Liver (tissue), 9 donors: ENCODE data around the gene PIGN. TPM values are rescaled to one million over a fixed set of nuclear protein-coding genes. Genes with fewer than 3 reads are reported as not detected.

Experiments
- DNase-seq: peaks from one replicate; pipeline ENCODE4 v3.0.0-alpha.2; 2017; ENCODE audit warnings: low spot score
- H3K27ac ChIP-seq, 2 donors: one replicate each; pipeline ENCODE4 v1.7.0; 2013; ENCODE audit warnings: inconsistent platforms in 2 of 2, low read length in 2 of 2, control low read depth in 1 of 2, low read depth in 1 of 2, mild to moderate bottlenecking in 1 of 2
- H3K27me3 ChIP-seq, 4 donors: one replicate each; pipeline versions ENCODE4 v1.6.1 to v1.7.0; 2013; ENCODE audit warnings: low read length in 3 of 4, inconsistent platforms in 1 of 4, mild to moderate bottlenecking in 1 of 4, moderate library complexity in 1 of 4; ENCODE audit not compliant: control insufficient read depth in 4 of 4, insufficient read depth in 4 of 4
- H3K36me3 ChIP-seq, 4 donors: one replicate each; pipeline versions ENCODE4 v1.6.1 to v1.7.0; 2013; ENCODE audit warnings: low read length in 3 of 4, mild to moderate bottlenecking in 3 of 4, low read depth in 1 of 4, moderate library complexity in 1 of 4; ENCODE audit not compliant: control insufficient read depth in 4 of 4, insufficient read depth in 3 of 4
- H3K4me1 ChIP-seq, 4 donors: one replicate each; pipeline versions ENCODE4 v1.6.1 to v1.7.0; 2013; ENCODE audit warnings: low read length in 3 of 4, mild to moderate bottlenecking in 3 of 4, moderate library complexity in 1 of 4; ENCODE audit not compliant: control insufficient read depth in 4 of 4, insufficient read depth in 4 of 4
- H3K4me3 ChIP-seq, 3 donors: one replicate each; pipeline versions ENCODE4 v1.6.1 to v1.7.0; 2013; ENCODE audit warnings: low read length in 3 of 3, control low read depth in 1 of 3, low read depth in 1 of 3, mild to moderate bottlenecking in 1 of 3
- H3K9ac ChIP-seq, 2 donors: one replicate each; pipeline ENCODE4 v1.7.0; 2013; ENCODE audit warnings: low read length in 2 of 2, mild to moderate bottlenecking in 2 of 2, moderate library complexity in 2 of 2, control low read depth in 1 of 2, low read depth in 1 of 2
- H3K9me3 ChIP-seq, 4 donors: one replicate each; pipeline versions ENCODE4 v1.6.1 to v1.7.0; 2013; ENCODE audit warnings: low read length in 3 of 4; ENCODE audit not compliant: control insufficient read depth in 4 of 4
- CTCF ChIP-seq: fragments of 150-350 bp; IDR thresholded peaks from 2 replicates; pipeline ENCODE4 v1.5.1; 2017; ENCODE audit warnings: improper control_type of control experiment, low read depth, low read length; ENCODE audit not compliant: missing input control
- EGR1 ChIP-seq, 2 donors: IDR thresholded peaks; 2 replicates each; pipeline ENCODE4 v1.6.1; 2016 to 2018; ENCODE audit warnings: antibody characterized with exemption in 2 of 2, low read depth in 2 of 2
- FOXA1 ChIP-seq: IDR thresholded peaks from 2 replicates; pipeline ENCODE4 v1.6.1; 2016; ENCODE audit warnings: antibody characterized with exemption
- GABPA ChIP-seq, 2 donors: IDR thresholded peaks in 1 of 2; conservative IDR thresholded peaks in 1 of 2; 2 replicates each; pipeline ENCODE4 v1.6.1; 2016; ENCODE audit warnings: antibody characterized with exemption in 2 of 2, mild to moderate bottlenecking in 1 of 2, moderate library complexity in 1 of 2
- HNF4A ChIP-seq, 2 donors: conservative IDR thresholded peaks; 2 replicates each; pipeline ENCODE4 v1.6.1; 2016; ENCODE audit warnings: antibody characterized with exemption in 2 of 2, mild to moderate bottlenecking in 2 of 2
- HNF4G ChIP-seq: IDR thresholded peaks from 2 replicates; pipeline ENCODE4 v1.6.1; 2016; ENCODE audit warnings: antibody characterized with exemption
- JUND ChIP-seq, 2 donors: IDR thresholded peaks; 2 replicates each; pipeline ENCODE4 v1.6.1; 2016; ENCODE audit warnings: antibody characterized with exemption in 2 of 2
- NR2F2 ChIP-seq: IDR thresholded peaks from 2 replicates; pipeline ENCODE4 v1.6.1; 2016; ENCODE audit warnings: antibody characterized with exemption
- RAD21 ChIP-seq, 2 donors: IDR thresholded peaks; 2 replicates each; pipeline ENCODE4 v1.6.1; 2016; ENCODE audit warnings: antibody characterized with exemption in 2 of 2, mild to moderate bottlenecking in 2 of 2
- RXRA ChIP-seq, 2 donors: IDR thresholded peaks; 2 replicates each; pipeline ENCODE4 v1.6.1; 2017 to 2018; ENCODE audit warnings: antibody characterized with exemption in 2 of 2, mild to moderate bottlenecking in 1 of 2
- SP1 ChIP-seq: IDR thresholded peaks from 2 replicates; pipeline ENCODE4 v1.6.1; 2018; ENCODE audit warnings: antibody characterized with exemption, mild to moderate bottlenecking
- TAF1 ChIP-seq: conservative IDR thresholded peaks from 2 replicates; pipeline ENCODE4 v1.6.1; 2016; ENCODE audit warnings: antibody characterized with exemption, mild to moderate bottlenecking
- YY1 ChIP-seq: IDR thresholded peaks from 2 replicates; pipeline ENCODE4 v1.6.1; 2016; ENCODE audit warnings: antibody characterized with exemption, mild to moderate bottlenecking
- ZBTB33 ChIP-seq: IDR thresholded peaks from 2 replicates; pipeline ENCODE4 v1.6.1; 2016; ENCODE audit warnings: antibody characterized with exemption
- WGBS: extraction: QIAGEN DNeasy Blood & Tissue Kit; methylation state at CpG from one replicate; pipeline ENCODE4 v1.1.7; 2013; 5-methylcytosine and 5-hydroxymethylcytosine counted together
- polyA plus RNA-seq, 2 donors: library from polyadenylated mRNA; stranded (reverse) in 1 of 2; unstranded in 1 of 2; fragments of 200-250 nt in 1 of 2; fragments of >200 nt in 1 of 2; fragmentation: Nextera tagmentation in 1 of 2; extraction: Ambion mirVana in 1 of 2; gene quantifications; one replicate each; pipeline versions ENCODE4 v1.2.1 to v1.2.3, GENCODE V29; 2013 to 2015
- total RNA-seq, 2 donors: library from RNA; depleted of rRNA; stranded (reverse); fragments of >200 nt; gene quantifications; one replicate each; pipeline ENCODE4 v1.2.3, GENCODE V29; 2014
- TF ChIP-seq, protein P1 (sequence below): IDR thresholded peaks from 2 replicates; pipeline ENCODE4 v1.6.1; 2016; ENCODE audit warnings: antibody characterized with exemption
- TF ChIP-seq, protein P2 (sequence below): IDR thresholded peaks from 2 replicates; pipeline ENCODE4 v1.6.1; 2016; ENCODE audit warnings: antibody characterized with exemption
- donor health status: healthy.
- donor health status: healthy.
- donor health status: healthy.
- donor health status: healthy.
- donor health status: healthy.

PIGN gene
- total and polyA plus RNA-seq, 4 donors, result 5.1 to 20.6 (median 12.5) TPM

DNA sequence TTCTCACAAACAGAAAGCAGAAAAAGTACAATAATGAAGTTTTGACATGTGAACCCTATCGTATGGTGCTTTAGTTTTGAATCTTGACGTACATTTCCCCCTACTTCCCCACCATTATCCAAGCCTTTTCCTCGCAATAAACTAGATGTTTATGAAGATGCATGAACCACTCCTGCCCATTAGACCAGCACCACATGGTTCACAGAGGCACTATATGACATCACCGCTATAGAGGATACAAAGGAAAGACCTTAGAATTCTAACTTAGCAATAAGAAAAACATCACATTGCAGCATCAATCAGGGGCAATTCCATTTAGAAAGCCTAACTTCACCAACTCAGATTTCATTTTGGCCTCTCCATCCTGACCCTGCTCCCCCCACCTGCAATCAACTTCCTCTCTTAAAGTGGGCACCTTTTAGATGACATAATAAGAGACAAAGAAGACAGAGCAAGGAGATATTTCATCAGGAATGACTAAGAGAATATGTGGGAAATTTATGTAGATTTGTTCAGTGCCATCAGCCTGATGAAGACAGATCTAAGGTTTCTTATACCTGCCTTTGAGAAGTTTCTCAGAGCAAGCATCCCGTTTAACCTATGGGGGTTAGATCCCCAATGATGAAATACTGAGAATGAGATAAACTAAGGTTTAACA, 124.9 kb downstream of the PIGN start:
- WGBS, result 91% methylated on average over 5 of the region's 5 CpGs
- H3K4me1 ChIP-seq, result no peaks in the 10 kb centered on the region
- H3K36me3 ChIP-seq, result peaks cover 0 to 3% (median 0%) of the 10 kb centered on the region in 4 donors
- no peak for TF ChIP-seq YY1
- TF ChIP-seq RXRA (IDR thresholded peaks at IDR 0.05), result no peak
- TF ChIP-seq HNF4A (conservative IDR thresholded peaks at IDR 0.05), result no peak
- TF ChIP-seq JUND (IDR thresholded peaks at IDR 0.05), result no peak
- no peak for TF ChIP-seq ZBTB33
- no peak for TF ChIP-seq EGR1 (IDR thresholded peaks at IDR 0.05; ENCODE audit: low read depth in 2 of 2)
- TF ChIP-seq RAD21 (IDR thresholded peaks at IDR 0.05), result no peak
- TF ChIP-seq, protein P1, sequence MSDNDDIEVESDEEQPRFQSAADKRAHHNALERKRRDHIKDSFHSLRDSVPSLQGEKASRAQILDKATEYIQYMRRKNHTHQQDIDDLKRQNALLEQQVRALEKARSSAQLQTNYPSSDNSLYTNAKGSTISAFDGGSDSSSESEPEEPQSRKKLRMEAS, result no peak
- TF ChIP-seq, protein P2, sequence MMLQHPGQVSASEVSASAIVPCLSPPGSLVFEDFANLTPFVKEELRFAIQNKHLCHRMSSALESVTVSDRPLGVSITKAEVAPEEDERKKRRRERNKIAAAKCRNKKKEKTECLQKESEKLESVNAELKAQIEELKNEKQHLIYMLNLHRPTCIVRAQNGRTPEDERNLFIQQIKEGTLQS, result no peak
- no peak for TF ChIP-seq NR2F2
- TF ChIP-seq GABPA (IDR thresholded peaks at IDR 0.05 in 1 of 2, conservative IDR thresholded peaks at IDR 0.05 in 1 of 2), result no peak
- no peak for TF ChIP-seq FOXA1
- no peak for TF ChIP-seq TAF1
- no peak for TF ChIP-seq HNF4G
- no peak for TF ChIP-seq SP1
- H3K27me3 ChIP-seq, result no peaks in the 10 kb centered on the region
- H3K9me3 ChIP-seq, result peaks cover 0 to 6% (median 3%) of the 10 kb centered on the region in 4 donors
- no peak overlapping the region for H3K27ac ChIP-seq
- H3K4me3 ChIP-seq, result no peak overlapping the region
- DNase-seq, result no peak
- no peak overlapping the region for H3K9ac ChIP-seq

- H3K4me1 ChIP-seq, result no peaks in the 10 kb centered on the region
- no peak for TF ChIP-seq SP1
- TF ChIP-seq HNF4G, result no peak
- no peak for TF ChIP-seq NR2F2
- no peak for TF ChIP-seq RAD21 (IDR thresholded peaks at IDR 0.05)
- no peak for TF ChIP-seq JUND (IDR thresholded peaks at IDR 0.05)
- no peak for TF ChIP-seq GABPA (IDR thresholded peaks at IDR 0.05 in 1 of 2, conservative IDR thresholded peaks at IDR 0.05 in 1 of 2)
- H3K9me3 ChIP-seq, result peaks cover 0 to 6% (median 3%) of the 10 kb centered on the region in 4 donors
- H3K4me3 ChIP-seq, result no peak overlapping the region
- 88% methylated on average over 2 of the region's 2 CpGs for WGBS
- DNase-seq, result no peak
- H3K27me3 ChIP-seq, result no peaks in the 10 kb centered on the region
- no peak overlapping the region for H3K27ac ChIP-seq
- H3K36me3 ChIP-seq, result peaks cover 0 to 3% (median 0%) of the 10 kb centered on the region in 4 donors
- H3K9ac ChIP-seq, result no peak overlapping the region
Observed at GRCh38 chr18:62060820-62061219, 126.0 kb downstream of the PIGN start.

DNA sequence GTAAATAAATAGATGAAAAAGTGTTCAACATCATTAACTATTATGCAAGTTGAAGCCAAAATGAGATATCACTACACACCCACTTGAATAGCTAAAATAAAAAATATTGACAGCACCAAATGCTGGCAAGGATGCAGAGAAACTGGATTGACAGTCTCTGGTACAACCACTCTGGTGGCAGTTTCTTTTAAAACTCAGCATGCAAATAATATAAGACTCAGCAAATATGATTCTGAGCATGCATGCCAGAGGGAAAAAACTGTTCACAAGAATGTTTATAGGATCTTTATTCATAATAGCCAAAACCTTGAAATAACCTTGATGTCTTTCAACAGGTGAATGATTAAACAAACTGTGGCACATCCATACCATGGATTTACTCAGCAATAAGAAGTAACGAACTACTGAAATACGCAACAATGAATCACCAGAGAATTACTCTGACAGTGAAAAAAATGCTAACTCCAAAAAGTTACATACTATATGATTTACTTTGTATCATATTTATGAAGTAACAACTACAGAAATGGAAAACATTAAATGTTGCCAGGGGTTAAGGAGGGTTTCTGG, 131.8 kb downstream of the PIGN start:
- H3K4me3 ChIP-seq, result no peak overlapping the region
- 94% methylated on average over 2 of the region's 2 CpGs for WGBS
- peaks cover 0 to under 1% (median 0%) of the 10 kb centered on the region in 4 donors for H3K36me3 ChIP-seq
- no peaks in the 10 kb centered on the region for H3K4me1 ChIP-seq
- no peaks in the 10 kb centered on the region for H3K27me3 ChIP-seq
- H3K27ac ChIP-seq, result no peak overlapping the region
- peaks cover 0 to 4% (median under 1%) of the 10 kb centered on the region in 4 donors for H3K9me3 ChIP-seq
- H3K9ac ChIP-seq, result no peak overlapping the region
- no peak for DNase-seq
- TF ChIP-seq EGR1 (IDR thresholded peaks at IDR 0.05; ENCODE audit: low read depth in 2 of 2) (no peak), HNF4A (conservative IDR thresholded peaks at IDR 0.05) (no peak), ZBTB33 (no peak), CTCF (no peak), NR2F2 (no peak)
- TF ChIP-seq, protein P2, result no peak
